HG02885 (cell line): ENCODE results near the gene NAALADL2.
"Not testable (repeated sequence)": the region's sequence is repeated elsewhere in the genome, so short reads cannot be mapped to it uniquely, and the experiment has no call there.

Experiments used
- ATAC-seq: cut with Tn5 transposase; IDR thresholded peaks from one replicate; pipeline ENCODE4 v1.9.1; 2021; ENCODE audit warnings: mild to moderate bottlenecking; ENCODE audit not compliant: unreplicated experiment, poor library complexity

NAALADL2 gene

DNA sequence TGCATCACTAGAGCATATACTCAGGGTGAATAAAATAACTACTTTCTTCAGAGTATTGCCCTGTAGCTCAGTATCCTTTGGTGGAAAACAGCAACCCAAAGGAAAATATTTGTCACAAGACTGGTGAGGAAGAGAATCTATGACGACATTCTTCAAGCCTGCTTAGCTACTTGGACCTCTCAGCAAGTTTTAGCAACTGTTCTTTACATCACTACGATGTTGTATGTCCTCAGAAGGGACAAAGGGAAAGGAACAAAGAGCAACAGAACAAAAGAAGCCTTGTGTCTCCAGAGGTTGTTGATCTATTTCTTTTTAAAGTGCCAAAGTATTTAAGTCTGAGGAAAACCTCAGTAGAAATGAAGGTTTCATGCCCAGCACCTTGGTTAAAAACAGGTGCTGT lies 746.7 kb downstream of the NAALADL2 start:
- no peak for ATAC-seq

DNA sequence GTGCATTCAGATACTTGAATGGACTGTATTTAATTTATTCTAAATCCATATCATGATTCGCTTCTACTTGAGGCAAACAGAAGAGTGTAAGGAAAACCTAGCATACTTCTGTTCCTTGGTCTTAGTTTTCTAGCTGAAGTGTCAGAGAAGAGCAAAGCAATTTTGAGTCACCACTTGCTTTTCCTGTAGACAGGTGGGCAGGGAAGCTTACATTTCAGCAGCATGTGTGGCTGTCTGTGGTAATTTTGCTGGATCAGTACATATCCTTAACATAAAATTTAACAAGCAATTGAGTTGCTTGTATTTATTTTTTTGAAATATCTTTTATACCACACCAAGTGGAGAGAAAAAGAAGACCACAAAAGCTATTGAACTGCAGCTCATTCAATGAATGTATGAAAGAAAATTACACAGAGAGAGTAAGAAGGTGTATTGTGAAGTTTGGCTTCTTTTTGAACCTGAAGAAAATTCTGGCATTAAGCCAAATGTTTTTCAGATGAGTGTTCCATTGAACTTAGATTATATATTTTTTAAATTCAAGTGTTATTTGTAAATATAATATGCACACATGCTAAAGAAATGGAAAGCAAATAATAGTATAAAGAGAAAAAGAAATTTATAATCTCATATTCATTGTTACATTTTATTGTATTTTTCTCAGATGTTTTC lies 747.6 kb downstream of the NAALADL2 start:
- no peak for ATAC-seq

DNA sequence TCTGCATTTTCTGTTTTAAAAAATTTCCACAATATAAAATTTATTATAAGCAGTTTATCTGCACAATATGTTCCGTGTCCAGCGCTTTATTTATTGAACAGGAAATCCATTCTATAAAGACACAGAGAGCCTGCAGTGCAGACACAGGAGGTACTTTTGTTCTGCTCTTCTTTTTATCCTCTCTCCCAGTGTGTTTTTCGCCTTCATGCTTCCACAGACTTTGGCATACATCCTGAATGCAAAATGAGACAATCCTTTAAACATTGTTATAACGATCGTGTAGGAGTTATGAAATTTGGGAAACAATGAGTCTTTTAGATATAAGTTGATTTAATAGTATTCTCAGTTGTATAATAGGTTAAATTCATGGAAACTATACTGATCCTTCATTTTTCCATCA lies 749.2 kb downstream of the NAALADL2 start:
- no peak for ATAC-seq

DNA sequence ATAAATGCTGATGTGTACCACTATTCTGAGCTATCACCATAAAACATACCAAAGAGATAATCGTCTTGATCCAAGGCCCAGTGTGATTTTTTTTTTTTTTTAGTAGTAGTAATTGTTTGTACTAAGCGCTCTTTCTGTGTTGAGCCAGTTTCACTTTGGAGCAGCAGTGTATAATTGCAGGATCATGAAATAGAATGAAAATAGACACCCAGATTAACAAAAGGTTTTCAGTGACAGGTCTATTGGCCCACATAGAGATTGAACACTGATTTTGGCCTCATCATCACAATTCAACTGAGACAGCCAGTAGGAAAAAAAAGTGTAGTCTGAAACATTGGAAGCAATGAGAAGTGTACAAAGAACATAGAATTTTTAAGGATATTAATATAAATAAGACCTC lies 749.8 kb downstream of the NAALADL2 start:
- no peak for ATAC-seq

DNA sequence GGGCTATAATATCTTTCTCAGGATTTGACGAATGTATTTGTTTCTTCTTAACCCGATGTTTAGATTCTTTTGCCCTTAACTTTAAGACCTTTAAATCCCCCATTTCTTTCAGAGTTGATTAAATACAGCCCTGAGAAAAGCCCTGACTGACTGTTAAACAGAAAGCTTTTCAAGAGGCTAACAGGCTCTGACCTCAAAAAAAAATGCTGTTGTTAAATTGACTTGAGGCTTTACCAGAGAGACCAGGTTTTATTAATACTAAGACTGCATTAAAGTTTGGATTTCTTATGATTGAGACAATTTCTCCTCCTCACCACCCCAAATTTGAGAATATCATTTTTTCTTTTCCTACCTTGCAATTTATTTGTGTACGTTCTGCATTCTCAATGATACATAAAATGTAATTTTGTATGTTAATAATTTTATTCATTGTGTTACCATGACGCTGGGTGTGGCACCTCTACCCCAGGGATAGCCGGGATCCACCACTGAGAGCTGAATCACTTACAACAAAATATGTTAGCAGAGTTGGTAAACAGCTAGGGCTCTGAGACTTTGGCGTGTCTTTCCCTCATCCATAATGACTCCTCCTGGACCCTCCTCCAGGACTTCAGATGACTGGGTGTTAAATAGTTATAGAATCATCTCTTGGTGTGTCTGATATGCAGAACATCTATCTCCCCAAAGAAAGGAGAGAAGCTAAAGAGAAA lies 753.5 kb downstream of the NAALADL2 start:
- ATAC-seq = no peak

DNA sequence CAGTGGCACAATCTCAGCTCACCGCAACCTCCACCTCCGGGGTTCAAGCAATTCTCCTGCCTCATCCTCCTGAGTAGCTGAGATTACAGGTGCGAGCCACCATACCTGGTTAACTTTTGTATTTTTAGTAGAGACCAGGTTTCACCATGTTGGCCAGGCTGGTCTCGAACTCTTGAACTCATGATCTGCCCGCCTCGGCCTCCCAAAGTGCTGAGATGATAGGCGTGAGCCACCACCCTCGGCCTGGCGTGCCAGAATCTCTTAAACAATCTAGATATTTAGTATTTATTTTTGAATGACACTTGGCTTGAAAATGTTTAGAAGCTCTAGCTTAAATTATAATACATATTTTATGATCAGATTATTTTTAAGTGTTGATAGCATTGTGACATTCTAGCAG lies 755.0 kb downstream of the NAALADL2 start:
- not testable (repeated sequence) for ATAC-seq

DNA sequence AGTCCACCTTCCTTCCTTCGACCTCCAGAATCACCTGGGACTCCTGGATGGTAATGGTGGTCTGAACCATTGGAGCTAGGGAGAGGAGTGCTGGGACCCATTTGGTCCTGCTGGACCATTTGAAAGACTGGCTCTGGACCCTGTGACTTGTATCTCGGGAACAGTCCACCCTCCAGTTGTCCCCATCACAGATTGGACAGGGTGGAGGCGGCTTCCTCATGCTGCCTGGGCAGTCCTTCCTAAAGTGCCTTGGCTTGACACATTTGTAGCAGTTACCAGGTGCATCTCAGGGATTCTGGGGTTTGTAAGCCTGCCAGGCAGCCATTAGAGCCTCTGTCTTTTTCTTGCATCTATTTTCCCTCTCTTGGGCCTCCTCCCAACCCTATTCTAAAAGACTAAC lies 758.1 kb downstream of the NAALADL2 start:
- no peak for ATAC-seq

DNA sequence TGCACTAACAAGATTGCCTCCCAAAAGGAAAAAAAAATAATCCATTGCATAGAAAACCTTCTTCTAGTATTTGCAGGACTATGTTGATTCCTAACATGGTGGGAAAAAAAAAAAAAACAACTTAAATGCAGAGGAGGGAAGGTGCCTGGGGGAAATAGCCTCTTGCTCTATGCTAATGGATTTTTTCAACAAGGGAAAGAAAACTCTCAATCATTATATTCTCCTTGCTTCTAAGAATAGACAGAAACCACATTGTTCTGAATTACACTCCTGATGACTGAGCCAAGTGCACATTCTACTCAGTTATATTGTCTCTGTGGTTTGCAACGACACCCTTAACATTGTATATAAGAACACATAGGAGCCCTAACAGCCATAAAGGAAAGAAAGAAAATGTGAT lies 760.2 kb downstream of the NAALADL2 start:
- no peak for ATAC-seq

DNA sequence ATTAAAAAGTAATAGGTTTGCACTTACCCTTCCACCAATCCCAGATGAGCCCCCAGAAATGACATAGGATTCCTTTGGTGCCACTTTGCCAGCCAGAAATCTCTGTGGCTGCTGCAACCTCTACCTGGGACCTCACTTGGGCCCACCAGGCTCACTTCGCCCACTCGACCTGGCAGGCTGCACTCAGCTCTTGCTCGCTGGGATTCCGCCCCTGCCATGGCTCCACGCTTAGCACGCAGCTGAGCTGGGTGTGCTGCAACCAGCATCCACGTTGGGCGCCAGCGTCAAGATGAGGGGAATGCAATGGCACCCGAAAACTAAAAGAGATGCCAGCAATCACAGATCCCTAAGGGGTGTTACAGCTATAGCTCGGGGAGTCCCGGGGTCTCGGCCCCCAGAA lies 761.0 kb downstream of the NAALADL2 start:
- ATAC-seq = no peak

DNA sequence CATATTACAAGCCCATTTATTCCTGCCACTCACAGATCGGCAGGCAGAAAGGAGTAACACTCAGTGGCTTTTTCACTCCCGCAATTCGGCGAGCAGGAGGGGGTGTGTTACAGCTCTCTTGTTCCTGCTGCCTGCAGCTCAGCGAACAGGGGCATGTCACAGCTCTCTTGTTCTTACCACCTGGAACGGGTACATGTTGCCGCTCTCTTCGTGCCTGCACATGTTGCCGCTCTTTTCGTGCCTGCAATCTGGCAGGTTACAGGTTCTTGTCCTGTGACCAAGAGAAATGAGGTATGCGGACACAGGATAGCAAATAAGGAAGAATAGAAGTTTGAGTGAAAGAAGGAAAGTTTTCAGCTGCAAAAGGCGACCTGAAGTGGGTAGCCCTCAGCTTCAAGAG lies 761.4 kb downstream of the NAALADL2 start:
- no peak for ATAC-seq

DNA sequence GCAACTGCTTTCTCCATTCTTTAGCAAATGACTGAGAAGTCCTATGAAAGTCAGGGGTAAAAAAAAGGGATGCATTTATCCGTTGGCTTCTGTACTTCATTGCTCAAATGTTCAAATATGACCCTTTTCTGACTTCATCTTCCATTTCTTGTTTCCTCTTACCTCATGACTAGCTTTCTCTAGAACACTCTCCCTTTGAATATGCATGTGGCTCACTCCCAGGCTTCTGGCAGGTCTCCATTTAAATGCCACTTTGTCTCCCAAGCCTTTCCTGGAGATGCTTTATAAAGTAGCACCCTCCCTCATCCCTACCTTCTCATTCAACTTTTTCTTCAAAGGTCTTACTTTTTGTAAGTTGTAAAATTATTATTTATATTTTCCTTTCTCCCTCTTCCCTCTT lies 781.8 kb downstream of the NAALADL2 start:
- ATAC-seq = no peak

DNA sequence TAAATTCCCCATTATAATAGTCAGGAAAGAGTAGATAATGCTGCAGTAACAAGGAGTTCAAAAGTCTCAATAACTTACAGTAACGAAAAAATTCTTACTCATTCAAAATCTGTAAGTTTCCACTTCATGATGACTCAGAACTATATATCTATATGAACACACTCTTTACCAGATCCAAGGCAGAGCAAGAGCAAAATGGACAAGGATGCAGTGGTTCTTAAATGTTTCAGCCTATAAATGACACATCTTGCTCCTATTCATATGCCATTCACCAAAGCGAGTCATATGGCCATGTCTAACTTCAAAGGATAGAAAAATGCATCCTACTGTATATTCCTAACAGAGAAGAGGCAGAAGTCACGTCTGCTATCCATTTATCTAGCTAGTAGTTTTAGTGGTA lies 787.7 kb downstream of the NAALADL2 start:
- no peak for ATAC-seq

DNA sequence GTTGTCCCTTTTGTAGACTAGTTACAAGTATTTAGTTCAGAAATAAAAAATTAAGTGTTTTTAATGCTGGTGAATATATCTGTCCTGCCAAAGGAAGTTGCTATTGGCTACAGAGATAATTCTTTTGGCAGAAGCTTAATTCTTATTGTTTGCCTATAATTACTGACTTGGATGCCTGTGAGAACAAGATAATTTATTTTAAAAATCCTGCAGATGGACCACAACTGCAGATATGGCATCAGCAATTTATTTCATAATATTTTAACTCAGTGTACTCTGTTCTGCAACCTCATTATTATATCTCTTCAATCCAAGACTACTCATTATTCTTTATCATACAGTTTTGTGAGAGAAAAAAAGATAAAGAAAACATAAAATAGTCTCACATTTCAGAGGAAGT lies 789.8 kb downstream of the NAALADL2 start:
- no peak for ATAC-seq

DNA sequence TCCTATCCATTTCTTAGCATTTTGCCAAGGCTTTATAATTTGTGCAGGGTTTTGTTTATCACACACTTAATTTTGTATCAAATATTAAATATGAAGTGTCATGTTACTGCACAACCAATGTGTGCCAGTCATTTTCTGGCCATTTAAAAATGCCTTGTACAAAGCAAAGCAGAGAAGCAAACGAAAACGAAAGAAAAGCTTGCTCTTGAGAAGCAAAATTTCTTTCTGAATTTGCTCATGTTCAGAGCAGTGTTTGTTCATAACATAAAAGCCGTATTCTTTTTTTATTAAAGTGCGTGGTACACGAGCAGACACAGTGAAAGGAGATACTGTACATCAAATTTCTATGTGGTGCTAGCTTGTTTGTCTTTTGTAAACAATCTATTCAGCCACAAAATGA lies 792.6 kb downstream of the NAALADL2 start:
- ATAC-seq = no peak

DNA sequence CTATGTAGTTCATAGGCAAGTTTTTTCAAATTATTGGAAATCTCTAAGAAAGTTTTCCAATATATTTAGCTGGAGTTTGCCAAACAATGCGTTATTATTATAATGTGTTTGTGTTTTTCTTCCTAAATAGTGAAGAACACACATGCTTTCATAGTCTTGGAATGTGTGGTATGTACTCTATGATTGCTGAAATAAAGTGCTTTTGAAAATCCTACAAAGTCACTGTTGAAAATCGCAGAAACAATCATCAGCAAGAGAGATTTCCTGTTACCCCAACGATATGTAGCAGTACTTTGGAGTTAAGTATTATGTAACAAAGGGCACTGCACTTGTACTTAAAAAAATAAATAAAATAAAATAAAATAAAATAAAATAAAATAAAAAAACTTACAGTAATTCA lies 796.2 kb downstream of the NAALADL2 start:
- ATAC-seq = no peak

DNA sequence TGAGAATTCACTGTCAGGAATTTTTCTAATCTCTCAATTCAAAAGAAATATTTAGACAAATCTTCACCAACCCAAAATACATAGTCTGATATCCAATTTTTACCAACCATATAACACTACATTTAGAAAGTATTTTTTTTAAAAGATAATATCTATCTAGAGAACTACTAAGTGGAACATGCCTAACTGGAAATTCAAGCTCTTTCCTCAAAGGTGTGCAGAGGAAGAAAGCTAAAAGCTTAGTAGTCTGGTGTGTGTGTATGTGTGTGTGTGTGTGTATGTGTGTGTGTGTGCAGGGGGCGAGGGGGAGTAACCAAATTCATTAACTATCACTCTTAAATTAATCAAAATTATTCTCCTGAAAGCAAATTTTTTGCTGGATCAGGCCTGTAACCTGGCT lies 797.3 kb downstream of the NAALADL2 start:
- ATAC-seq = no peak

DNA sequence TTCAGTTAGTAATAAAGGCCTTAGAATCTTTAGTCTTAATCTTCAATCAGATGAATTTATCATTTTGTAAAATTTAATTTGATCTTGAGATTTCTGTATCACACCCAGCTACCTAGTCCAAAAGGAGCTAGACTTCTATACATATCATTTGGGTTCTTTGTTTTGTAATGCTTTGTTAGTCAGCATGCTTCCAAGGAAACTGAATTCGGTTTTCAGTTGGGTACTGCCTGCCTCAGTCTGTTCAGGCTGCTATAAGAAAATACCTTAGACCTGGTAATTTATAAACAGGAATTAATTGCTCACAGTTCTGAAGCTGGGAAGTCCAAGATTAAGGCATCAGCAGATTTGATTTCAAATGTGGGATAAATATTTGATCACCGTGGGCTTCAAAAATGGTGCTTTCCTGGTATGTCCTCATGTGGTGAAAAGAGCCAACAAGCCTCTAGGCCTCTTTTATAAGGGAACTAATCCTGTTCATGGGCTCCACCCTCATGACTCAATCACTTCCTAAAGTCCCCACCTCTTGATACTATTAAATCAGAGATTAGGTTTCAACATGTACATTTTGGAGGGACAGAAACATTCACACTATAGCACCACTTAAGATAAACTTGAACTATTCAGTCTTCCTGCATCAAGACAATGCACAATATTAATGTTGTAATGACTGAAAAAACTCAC lies 800.7 kb downstream of the NAALADL2 start:
- no peak for ATAC-seq

DNA sequence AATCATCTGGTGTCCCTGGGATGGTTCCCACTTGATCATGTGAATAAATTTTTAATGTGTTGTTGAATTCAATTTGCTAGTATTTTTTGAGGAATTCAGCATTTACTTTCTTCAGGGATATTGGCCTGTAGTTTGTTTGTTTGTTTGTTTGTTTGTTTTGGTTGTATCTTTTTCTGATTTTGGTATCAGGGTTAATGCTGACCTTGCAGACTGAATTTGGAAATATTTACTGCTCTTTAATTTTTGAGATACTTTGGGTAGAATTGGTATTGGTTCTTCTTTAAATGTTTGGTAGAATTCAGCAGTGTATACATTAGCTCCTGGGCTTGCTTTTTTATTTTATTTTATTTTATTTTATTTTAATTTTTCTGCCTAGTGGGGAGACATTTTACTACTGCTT lies 803.7 kb downstream of the NAALADL2 start:
- ATAC-seq = no peak

DNA sequence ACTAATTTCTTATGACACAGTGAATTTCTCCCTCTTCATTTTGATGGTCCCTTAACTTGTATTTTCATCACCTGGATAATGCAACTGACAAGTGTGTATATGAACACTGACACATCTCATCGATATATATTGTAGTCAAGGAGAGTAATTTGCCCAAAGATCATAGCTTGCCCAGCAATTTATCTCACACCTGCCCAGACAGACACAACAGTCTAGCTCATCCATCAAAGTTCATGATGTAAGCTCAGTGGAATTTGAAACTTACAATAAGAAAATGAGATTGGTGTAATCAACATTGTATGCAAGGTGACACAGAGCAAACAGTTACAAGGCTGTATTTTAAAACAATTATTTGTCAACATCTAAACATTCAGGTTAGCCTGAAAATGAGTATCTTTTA lies 805.8 kb downstream of the NAALADL2 start:
- no peak for ATAC-seq

DNA sequence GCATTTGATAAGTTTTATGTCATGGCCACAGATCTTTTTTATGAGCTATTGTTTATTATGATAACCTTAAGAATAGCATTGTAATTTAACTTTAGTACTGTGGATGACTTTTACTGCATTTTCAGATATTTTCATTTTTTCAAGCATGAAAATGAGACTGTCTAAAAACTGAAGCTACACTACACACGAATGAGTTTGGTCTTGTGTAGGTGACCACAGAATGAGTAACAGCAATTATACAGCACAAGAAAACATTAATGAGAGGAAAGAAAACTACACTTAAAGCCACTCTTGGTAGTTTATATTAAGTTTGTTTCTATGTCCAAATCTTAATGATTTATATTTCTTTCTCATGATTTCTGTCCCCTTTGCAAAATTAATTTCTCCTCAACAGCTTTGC lies 809.2 kb downstream of the NAALADL2 start:
- ATAC-seq = no peak

DNA sequence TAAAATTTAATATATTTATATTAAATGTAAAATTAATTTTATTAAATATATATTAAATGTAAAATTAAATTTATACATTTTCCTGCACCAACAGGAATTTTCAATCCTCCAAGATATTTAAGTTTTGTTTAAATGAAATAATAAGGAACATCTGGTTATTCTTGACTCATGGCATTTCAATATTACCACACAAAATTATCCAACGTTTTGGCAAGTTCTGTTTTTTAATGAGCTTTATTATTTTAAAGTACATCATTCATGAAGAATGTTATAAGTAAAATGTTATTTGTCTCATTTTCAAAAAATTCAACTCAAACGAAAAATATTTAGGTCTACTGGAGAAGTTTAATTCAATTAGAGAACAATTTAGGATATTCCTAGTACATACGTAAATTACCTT lies 811.4 kb downstream of the NAALADL2 start:
- no peak for ATAC-seq
